Glutamatergic neuron (in vitro differentiated cells): Measurements from ENCODE around the gene MMP28. TPM values are rescaled to one million over a fixed set of nuclear protein-coding genes. Genes with fewer than 3 reads are reported as not detected.

ENCODE experiments used
- DNase-seq: peaks from one replicate; pipeline ENCODE4 v3.0.0; 2022
- H3K27ac Mint-ChIP-seq: one replicate; pipeline ENCODE4 v1.8.0; 2020; ENCODE audit warnings: mild to moderate bottlenecking, mixed read lengths, inconsistent platforms; ENCODE audit not compliant: unreplicated experiment
- H3K27me3 Mint-ChIP-seq: one replicate; pipeline ENCODE4 v1.8.0; 2020; ENCODE audit warnings: mild to moderate bottlenecking, moderate library complexity, mixed read lengths, inconsistent platforms; ENCODE audit not compliant: unreplicated experiment
- H3K36me3 Mint-ChIP-seq: one replicate; pipeline ENCODE4 v1.8.0; 2020; ENCODE audit warnings: mild to moderate bottlenecking, mixed read lengths, inconsistent platforms; ENCODE audit not compliant: unreplicated experiment
- H3K4me1 Mint-ChIP-seq: one replicate; pipeline ENCODE4 v1.8.0; 2020; ENCODE audit warnings: mild to moderate bottlenecking, low read depth, mixed read lengths, inconsistent platforms; ENCODE audit not compliant: unreplicated experiment
- H3K4me3 Mint-ChIP-seq: one replicate; pipeline ENCODE4 v1.8.0; 2020; ENCODE audit warnings: mild to moderate bottlenecking, mixed read lengths, inconsistent platforms; ENCODE audit not compliant: unreplicated experiment
- H3K9me3 Mint-ChIP-seq: one replicate; pipeline ENCODE4 v1.8.0; 2020; ENCODE audit warnings: mild to moderate bottlenecking, moderate library complexity, mixed read lengths, inconsistent platforms; ENCODE audit not compliant: unreplicated experiment
- total RNA-seq: library from RNA; stranded (reverse); fragmentation: NEBNext Ultra II Directional; extraction: Animal tissue kit (Norgen Biotek cat#: 25700); gene quantifications from one replicate; pipeline ENCODE4 v1.2.1, GENCODE V29; 2021; ENCODE audit not compliant: unreplicated experiment
- TF ChIP-seq, protein P1 (sequence below): fragments of 200-600 bp; sonication (generic); IDR thresholded peaks from one replicate; pipeline ENCODE4 v1.5.0; 2021; ENCODE audit not compliant: partially characterized antibody, unreplicated experiment

MMP28 gene
- total RNA-seq, 1 donor from 2014 or later, result 0.49 TPM

DNA sequence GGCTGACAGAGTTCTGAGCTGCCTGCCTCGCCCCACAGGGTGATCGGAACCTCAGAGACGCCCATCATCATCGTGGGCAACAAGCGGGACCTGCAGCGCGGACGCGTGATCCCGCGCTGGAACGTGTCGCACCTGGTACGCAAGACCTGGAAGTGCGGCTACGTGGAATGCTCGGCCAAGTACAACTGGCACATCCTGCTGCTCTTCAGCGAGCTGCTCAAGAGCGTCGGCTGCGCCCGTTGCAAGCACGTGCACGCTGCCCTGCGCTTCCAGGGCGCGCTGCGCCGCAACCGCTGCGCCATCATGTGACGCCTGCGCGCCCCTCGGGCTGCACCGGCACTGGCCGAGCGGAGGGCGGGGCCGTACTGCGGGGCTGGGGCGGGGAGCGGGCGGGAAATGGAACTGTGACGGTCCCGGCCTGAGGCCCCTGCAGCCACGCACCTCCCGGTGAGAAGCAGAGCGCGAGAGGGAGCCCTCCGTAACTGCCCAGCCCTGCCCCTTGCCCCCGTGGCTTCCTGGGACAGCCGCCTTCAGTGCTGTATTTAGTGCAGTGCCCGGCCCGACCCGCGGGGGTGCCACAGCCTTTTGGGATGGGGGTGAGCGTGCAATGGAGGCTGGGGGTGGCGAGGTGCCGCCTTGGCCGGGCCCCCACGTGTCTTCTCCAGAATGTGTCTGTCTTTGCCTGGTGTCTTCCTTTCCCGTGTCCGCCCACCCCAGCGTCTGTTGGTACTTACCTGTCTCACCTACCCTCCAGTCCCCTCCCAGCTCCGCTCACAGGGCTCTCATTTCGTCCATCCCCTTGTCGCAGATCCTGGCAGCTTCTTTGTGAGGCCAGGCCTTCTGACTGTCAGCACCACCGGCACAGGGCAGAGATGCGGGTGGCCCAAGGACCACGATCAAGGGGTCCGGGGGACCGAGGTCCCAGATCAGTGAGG is 54.2 kb downstream of the MMP28 start:
- Mint-ChIP-seq H3K27me3 (peaks cover 15% of the 10 kb centered on the region), H3K4me1 (no peaks in the 10 kb centered on the region), H3K36me3 (peaks cover 5% of the 10 kb centered on the region), H3K27ac (no peak overlapping the region), H3K9me3 (peaks cover 8% of the 10 kb centered on the region), H3K4me3 (peak overlapping the region; percentile 82)
- peak; percentile 52 for DNase-seq
- TF ChIP-seq, protein P1, sequence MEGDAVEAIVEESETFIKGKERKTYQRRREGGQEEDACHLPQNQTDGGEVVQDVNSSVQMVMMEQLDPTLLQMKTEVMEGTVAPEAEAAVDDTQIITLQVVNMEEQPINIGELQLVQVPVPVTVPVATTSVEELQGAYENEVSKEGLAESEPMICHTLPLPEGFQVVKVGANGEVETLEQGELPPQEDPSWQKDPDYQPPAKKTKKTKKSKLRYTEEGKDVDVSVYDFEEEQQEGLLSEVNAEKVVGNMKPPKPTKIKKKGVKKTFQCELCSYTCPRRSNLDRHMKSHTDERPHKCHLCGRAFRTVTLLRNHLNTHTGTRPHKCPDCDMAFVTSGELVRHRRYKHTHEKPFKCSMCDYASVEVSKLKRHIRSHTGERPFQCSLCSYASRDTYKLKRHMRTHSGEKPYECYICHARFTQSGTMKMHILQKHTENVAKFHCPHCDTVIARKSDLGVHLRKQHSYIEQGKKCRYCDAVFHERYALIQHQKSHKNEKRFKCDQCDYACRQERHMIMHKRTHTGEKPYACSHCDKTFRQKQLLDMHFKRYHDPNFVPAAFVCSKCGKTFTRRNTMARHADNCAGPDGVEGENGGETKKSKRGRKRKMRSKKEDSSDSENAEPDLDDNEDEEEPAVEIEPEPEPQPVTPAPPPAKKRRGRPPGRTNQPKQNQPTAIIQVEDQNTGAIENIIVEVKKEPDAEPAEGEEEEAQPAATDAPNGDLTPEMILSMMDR, result no peak

DNA sequence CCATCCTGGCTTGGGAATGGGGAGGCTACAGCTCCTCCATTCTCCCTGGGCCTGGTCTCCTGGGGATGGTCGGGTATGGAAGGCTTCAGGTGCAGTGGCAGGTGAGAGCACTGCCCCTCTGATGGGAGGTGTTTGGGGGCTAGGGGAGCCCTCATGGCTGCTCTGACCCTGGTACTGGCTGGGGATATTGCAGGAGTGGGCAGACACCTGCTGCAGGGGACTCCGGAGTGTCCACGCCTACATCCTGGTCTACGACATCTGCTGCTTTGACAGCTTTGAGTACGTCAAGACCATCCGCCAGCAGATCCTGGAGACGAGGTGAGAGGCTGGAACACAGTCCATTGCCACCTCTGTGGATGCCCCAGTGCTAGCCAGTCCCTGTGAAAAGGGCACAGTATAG is 55.2 kb downstream of the MMP28 start:
- H3K36me3 Mint-ChIP-seq, result peaks cover 5% of the 10 kb centered on the region
- no peak overlapping the region for H3K4me3 Mint-ChIP-seq
- TF ChIP-seq, protein P1, result no peak
- H3K27ac Mint-ChIP-seq, result no peak overlapping the region
- no peaks in the 10 kb centered on the region for H3K4me1 Mint-ChIP-seq
- H3K9me3 Mint-ChIP-seq, result peaks cover 8% of the 10 kb centered on the region
- peaks cover 15% of the 10 kb centered on the region for H3K27me3 Mint-ChIP-seq
- DNase-seq, result no peak

DNA sequence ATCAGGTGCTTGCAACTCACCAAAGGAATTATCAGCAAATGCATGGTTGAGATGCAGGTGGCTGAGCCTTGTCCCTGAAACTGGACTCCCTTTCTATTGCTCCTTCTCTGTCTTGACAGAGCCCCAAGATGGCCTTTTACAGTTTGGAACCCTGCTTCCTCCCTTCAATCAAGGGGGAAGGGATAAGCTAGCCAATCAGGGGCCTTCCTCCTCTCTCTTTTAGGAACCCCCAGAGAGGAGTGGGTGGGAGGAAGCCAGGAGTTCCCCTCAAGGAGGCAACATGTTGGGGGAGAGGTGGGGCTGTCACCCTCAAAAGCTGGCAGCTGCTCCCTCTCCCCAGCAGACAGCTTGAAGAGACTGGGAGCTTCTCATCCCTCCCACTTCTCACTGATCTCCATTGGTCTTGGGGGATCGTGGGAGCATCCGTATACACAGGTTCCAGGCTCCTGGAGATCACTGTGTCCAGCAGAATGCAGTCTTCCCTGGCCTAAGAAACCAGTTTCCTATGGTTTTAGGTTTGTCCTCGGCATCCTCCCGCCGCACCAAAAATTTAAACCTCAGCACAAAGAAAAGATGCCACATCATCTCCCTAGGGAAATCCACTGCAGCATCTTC is 56.8 kb downstream of the MMP28 start:
- TF ChIP-seq, protein P1, result no peak
- Mint-ChIP-seq H3K36me3 (peaks cover 5% of the 10 kb centered on the region), H3K9me3 (peaks cover 10% of the 10 kb centered on the region), H3K4me1 (no peaks in the 10 kb centered on the region), H3K4me3 (no peak overlapping the region), H3K27ac (no peak overlapping the region), H3K27me3 (peaks cover 11% of the 10 kb centered on the region)
- no peak for DNase-seq

DNA sequence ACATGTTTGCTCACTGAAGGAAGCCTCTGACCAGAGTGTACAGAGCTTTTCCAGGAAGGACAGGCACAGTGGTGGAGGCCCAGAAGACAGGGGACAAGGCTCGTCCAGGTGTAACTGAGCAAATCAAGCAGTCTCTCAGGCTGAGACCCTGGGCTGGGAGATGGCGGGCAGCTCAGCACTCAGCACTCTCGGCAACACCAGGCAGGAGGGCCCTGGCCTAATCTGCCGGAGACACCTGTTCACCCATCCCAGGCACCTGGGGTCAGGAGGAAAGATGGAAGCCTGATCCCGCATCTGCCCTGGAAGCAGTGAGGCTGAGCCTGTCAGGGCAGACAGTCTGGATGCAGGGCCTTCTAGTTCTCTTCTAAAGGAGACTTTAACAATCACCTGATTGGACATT is 59.2 kb downstream of the MMP28 start:
- Mint-ChIP-seq H3K4me3 (no peak overlapping the region), H3K27ac (no peak overlapping the region), H3K9me3 (peaks cover 6% of the 10 kb centered on the region), H3K4me1 (no peaks in the 10 kb centered on the region), H3K36me3 (peaks cover 5% of the 10 kb centered on the region), H3K27me3 (peaks cover 11% of the 10 kb centered on the region)
- TF ChIP-seq, protein P1, result no peak
- no peak for DNase-seq
